ENCODE measurements around the gene XRCC5.

Gene XRCC5

GRCh38 chr2:216118474-216118873, 9.3 kb downstream of the XRCC5 start:
- no peak for TF ChIP-seq TAF1 (IDR thresholded peaks at IDR 0.05; ENCODE audit: borderline replicate concordance, insufficient read depth, low read length)
- no peak for TF ChIP-seq FOXP2 (optimal IDR thresholded peaks at IDR 0.05; ENCODE audit: borderline replicate concordance, extremely low read depth, extremely low read length, insufficient read depth)
- no peak for TF ChIP-seq REST (IDR thresholded peaks at IDR 0.05; ENCODE audit: insufficient read depth in 1 of 2, low read depth in 2 of 2, low read length in 2 of 2)
- TF ChIP-seq SIN3A (IDR thresholded peaks at IDR 0.05; ENCODE audit: borderline replicate concordance, insufficient read depth, low read length), result no peak
- no peak for TF ChIP-seq POLR2AphosphoS5 (IDR thresholded peaks at IDR 0.05; ENCODE audit: low read depth, low read length)

GRCh38 chr2:216119146-216119545, 10.0 kb downstream of the XRCC5 start:
- TF ChIP-seq SIN3A (IDR thresholded peaks at IDR 0.05; ENCODE audit: borderline replicate concordance, insufficient read depth, low read length), result no peak

GRCh38 chr2:216119986-216120385, 10.8 kb downstream of the XRCC5 start:
- TF ChIP-seq REST (IDR thresholded peaks at IDR 0.05; ENCODE audit: insufficient read depth in 1 of 2, low read depth in 2 of 2, low read length in 2 of 2) (no peak), SIN3A (IDR thresholded peaks at IDR 0.05; ENCODE audit: borderline replicate concordance, insufficient read depth, low read length) (no peak), POLR2AphosphoS5 (IDR thresholded peaks at IDR 0.05; ENCODE audit: low read depth, low read length) (no peak), FOXP2 (optimal IDR thresholded peaks at IDR 0.05; ENCODE audit: borderline replicate concordance, extremely low read depth, extremely low read length, insufficient read depth) (no peak), TAF1 (IDR thresholded peaks at IDR 0.05; ENCODE audit: borderline replicate concordance, insufficient read depth, low read length) (no peak)

GRCh38 chr2:216121255-216121654, 12.1 kb downstream of the XRCC5 start:
- no peak for TF ChIP-seq SIN3A (IDR thresholded peaks at IDR 0.05; ENCODE audit: borderline replicate concordance, insufficient read depth, low read length)

GRCh38 chr2:216126943-216127342, 17.8 kb downstream of the XRCC5 start:
- TF ChIP-seq TAF1 (IDR thresholded peaks at IDR 0.05; ENCODE audit: borderline replicate concordance, insufficient read depth, low read length), result no peak
- no peak for TF ChIP-seq POLR2AphosphoS5 (IDR thresholded peaks at IDR 0.05; ENCODE audit: low read depth, low read length)
- TF ChIP-seq SIN3A (IDR thresholded peaks at IDR 0.05; ENCODE audit: borderline replicate concordance, insufficient read depth, low read length), result no peak
- no peak for TF ChIP-seq FOXP2 (optimal IDR thresholded peaks at IDR 0.05; ENCODE audit: borderline replicate concordance, extremely low read depth, extremely low read length, insufficient read depth)
- no peak for TF ChIP-seq REST (IDR thresholded peaks at IDR 0.05; ENCODE audit: insufficient read depth in 1 of 2, low read depth in 2 of 2, low read length in 2 of 2)

GRCh38 chr2:216130346-216130971, 21.3 kb downstream of the XRCC5 start:
- TF ChIP-seq TAF1 (IDR thresholded peaks at IDR 0.05; ENCODE audit: borderline replicate concordance, insufficient read depth, low read length) (no peak), POLR2AphosphoS5 (IDR thresholded peaks at IDR 0.05; ENCODE audit: low read depth, low read length) (no peak), REST (IDR thresholded peaks at IDR 0.05; ENCODE audit: insufficient read depth in 1 of 2, low read depth in 2 of 2, low read length in 2 of 2) (no peak), FOXP2 (optimal IDR thresholded peaks at IDR 0.05; ENCODE audit: borderline replicate concordance, extremely low read depth, extremely low read length, insufficient read depth) (no peak), SIN3A (IDR thresholded peaks at IDR 0.05; ENCODE audit: borderline replicate concordance, insufficient read depth, low read length) (no peak)

Data from PFSK-1 (cell line).